Measurements from ENCODE around the gene TACO1.
A peak's percentile ranks its signal among the peaks of the same experiment; 100 is the strongest.

TACO1 gene

DNA sequence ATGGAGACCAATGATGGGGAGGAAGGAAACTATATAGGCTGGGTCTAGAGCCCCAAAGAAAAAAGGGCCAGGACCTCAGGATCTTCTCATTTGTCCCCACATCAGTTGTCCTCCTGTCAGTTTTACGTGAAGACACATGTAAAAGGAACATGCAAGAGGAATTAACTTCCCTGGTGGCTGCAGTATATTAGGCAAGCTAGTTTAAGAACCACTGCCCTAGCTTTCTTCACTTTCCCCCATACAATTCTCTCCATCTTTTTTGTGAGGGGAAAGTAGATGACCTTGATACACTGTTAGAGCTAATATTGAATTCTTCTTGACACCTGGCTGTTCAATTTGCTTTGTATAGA lies 23.8 kb downstream of the TACO1 start:
- DNase-seq (ENCODE audit: low read depth): no peak
- TF ChIP-seq, protein P1, sequence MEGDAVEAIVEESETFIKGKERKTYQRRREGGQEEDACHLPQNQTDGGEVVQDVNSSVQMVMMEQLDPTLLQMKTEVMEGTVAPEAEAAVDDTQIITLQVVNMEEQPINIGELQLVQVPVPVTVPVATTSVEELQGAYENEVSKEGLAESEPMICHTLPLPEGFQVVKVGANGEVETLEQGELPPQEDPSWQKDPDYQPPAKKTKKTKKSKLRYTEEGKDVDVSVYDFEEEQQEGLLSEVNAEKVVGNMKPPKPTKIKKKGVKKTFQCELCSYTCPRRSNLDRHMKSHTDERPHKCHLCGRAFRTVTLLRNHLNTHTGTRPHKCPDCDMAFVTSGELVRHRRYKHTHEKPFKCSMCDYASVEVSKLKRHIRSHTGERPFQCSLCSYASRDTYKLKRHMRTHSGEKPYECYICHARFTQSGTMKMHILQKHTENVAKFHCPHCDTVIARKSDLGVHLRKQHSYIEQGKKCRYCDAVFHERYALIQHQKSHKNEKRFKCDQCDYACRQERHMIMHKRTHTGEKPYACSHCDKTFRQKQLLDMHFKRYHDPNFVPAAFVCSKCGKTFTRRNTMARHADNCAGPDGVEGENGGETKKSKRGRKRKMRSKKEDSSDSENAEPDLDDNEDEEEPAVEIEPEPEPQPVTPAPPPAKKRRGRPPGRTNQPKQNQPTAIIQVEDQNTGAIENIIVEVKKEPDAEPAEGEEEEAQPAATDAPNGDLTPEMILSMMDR (IDR thresholded peaks at IDR 0.05; ENCODE audit: control insufficient read depth, extremely low read depth, insufficient read depth): no peak

DNA sequence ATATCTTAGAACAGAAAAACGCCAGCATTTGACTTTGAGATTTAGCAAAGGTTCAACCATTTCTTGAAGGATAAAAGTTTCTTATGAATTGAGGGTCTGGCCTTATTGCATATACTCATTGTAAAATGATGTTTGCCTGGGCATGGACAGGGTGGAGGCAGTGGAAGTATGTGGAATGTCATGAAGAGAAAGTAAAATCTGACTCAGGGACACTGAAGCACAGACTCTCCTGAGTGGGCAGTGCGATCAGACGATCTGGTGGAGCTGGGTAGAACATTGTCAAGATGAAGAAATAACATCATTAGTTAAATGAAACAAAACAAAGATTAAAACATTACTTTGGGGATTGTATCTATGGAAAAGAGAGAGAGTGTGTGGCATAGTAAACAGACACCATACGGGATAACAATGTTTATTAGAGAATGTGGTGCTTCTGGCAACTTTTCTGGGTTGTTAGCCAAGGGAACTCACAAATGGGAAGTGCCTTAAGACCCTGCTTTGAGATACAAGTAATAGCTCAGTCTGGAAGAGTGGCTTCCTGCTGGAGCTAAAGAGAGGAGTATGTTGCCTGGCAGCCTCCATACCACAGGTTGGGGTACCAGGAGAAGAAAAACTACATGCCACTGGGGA lies 26.0 kb downstream of the TACO1 start:
- DNase-seq (ENCODE audit: low read depth): no peak
- TF ChIP-seq, protein P1 (IDR thresholded peaks at IDR 0.05; ENCODE audit: control insufficient read depth, extremely low read depth, insufficient read depth): no peak
- H3K4me3 ChIP-seq (ENCODE audit: low read depth, low read length): no peak overlapping the region

More for the DNA sequence above, 23.8 kb downstream of the TACO1 start:
- H3K4me3 ChIP-seq (ENCODE audit: low read depth, low read length): no peak overlapping the region

DNA sequence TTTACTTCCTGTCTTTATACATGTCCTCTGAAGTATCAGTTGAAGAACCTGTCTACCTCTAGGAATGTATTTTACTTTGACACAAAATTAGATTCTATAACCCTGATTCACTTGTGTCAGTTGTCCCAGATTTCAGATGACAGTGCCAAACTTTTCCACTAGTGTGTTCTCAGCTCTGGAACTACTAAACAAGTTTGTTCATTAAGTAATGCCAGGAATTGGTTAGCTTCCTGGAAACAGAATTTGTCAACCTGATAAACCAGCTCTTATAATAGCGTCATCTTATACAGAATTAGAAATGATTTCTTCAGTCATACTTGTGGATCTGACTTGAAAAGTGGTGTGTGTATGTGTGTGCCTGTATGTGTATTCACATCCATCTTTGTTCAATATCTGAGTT lies 28.9 kb downstream of the TACO1 start:
- no peak overlapping the region for H3K4me3 ChIP-seq (ENCODE audit: low read depth, low read length)
- TF ChIP-seq, protein P1 (IDR thresholded peaks at IDR 0.05; ENCODE audit: control insufficient read depth, extremely low read depth, insufficient read depth): no peak
- peak; percentile 83 for DNase-seq (ENCODE audit: low read depth)

DNA sequence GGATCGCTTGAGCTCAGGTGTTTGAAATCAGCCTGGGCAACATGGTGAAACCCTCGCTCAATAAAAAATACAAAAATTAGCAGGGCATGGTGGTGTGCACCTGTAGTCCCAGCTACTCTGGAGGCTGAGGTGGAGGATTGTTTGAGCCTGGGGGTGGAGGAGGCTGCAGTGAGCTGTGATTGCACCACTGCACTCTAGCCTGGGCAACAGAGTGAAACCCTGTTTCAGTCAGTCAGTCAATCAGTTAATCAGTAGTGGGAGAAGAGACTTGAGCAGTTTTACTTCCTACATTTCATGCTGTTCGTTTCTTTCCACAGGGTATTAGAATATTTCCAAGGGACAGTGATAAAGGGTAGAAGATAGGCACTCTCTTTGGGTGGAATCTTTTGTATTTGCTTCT lies 30.4 kb downstream of the TACO1 start:
- TF ChIP-seq, protein P1 (IDR thresholded peaks at IDR 0.05; ENCODE audit: control insufficient read depth, extremely low read depth, insufficient read depth): no peak
- no peak for DNase-seq (ENCODE audit: low read depth)
- no peak overlapping the region for H3K4me3 ChIP-seq (ENCODE audit: low read depth, low read length)

DNA sequence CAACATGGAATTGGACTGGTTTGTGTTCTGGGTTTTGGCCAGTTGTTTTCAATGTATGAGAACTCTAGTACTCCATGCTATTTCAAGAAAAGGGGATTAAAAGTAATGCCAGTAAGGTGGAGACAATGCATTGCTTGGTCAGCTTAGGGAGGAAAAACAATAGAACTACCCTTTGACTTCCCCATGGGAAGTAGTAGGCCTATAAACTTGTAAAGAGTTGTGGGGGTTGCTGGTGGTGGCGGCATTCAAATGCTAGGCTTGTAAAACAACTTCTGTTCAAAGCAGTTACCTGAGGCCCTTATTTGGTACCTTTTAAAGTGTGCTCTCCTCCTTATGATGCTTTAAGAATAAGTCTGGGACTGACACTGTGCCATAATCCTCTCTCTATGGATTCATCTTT lies 30.9 kb downstream of the TACO1 start:
- TF ChIP-seq, protein P1 (IDR thresholded peaks at IDR 0.05; ENCODE audit: control insufficient read depth, extremely low read depth, insufficient read depth): no peak
- H3K4me3 ChIP-seq (ENCODE audit: low read depth, low read length): no peak overlapping the region
- DNase-seq (ENCODE audit: low read depth): no peak

DNA sequence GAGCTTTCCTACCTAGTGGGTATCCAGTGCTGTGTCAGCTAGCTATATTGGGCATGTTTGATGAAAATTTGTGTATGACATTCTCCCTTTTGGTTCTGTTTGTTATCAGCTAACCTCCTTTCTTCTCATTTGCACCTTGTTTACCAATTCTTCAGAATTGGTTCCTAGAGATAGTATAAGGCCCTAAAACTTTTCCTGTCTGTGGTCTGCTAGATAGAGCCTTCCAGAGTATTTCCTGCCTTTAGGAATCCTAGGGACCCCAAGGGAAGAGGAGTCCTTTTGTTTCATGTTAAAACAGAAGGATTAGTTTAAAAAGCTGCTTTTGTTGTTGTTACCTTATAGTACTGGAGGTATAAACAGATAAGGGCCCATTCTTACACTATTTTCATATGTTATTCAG lies 33.0 kb downstream of the TACO1 start:
- H3K4me3 ChIP-seq (ENCODE audit: low read depth, low read length): no peak overlapping the region

More for the DNA sequence above, 33.0 kb downstream of the TACO1 start:
- TF ChIP-seq, protein P1 (IDR thresholded peaks at IDR 0.05; ENCODE audit: control insufficient read depth, extremely low read depth, insufficient read depth): no peak
- DNase-seq (ENCODE audit: low read depth): no peak
